ENCODE results near the gene OR4X2.

DNA sequence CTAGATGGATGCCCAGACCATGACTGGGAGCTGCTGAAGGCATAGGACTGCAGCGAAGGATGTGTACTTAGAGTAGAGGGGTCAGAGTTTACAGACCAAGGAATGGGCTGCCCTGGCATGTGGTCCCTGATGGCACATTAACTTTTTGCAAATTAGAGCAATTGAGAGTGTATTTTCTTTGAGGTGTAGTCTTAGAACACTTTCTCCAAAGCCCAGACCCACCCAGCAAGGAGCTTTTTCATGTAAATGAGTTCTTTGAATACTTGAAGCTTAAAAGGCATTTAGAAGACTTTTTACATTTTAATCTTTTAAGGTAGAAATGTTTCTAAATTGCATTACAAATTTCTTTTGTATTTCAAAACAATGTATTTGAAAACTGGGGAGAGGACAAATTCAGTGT lies 27.7 kb downstream of the OR4X2 start:
- TF ChIP-seq CTCF (IDR thresholded peaks at IDR 0.05; ENCODE audit: low read depth, low read length, missing input control) (no peak), YY1 (IDR thresholded peaks at IDR 0.05) (no peak), SP1 (IDR thresholded peaks at IDR 0.05) (no peak), RXRA (IDR thresholded peaks at IDR 0.05) (no peak), EGR1 (IDR thresholded peaks at IDR 0.05; ENCODE audit: low read depth in 2 of 2) (no peak), RAD21 (IDR thresholded peaks at IDR 0.05) (no peak), TAF1 (conservative IDR thresholded peaks at IDR 0.05) (no peak), JUND (IDR thresholded peaks at IDR 0.05) (no peak), GABPA (IDR thresholded peaks at IDR 0.05 in 1 of 2, conservative IDR thresholded peaks at IDR 0.05 in 1 of 2) (no peak)
- TF ChIP-seq, protein P1, sequence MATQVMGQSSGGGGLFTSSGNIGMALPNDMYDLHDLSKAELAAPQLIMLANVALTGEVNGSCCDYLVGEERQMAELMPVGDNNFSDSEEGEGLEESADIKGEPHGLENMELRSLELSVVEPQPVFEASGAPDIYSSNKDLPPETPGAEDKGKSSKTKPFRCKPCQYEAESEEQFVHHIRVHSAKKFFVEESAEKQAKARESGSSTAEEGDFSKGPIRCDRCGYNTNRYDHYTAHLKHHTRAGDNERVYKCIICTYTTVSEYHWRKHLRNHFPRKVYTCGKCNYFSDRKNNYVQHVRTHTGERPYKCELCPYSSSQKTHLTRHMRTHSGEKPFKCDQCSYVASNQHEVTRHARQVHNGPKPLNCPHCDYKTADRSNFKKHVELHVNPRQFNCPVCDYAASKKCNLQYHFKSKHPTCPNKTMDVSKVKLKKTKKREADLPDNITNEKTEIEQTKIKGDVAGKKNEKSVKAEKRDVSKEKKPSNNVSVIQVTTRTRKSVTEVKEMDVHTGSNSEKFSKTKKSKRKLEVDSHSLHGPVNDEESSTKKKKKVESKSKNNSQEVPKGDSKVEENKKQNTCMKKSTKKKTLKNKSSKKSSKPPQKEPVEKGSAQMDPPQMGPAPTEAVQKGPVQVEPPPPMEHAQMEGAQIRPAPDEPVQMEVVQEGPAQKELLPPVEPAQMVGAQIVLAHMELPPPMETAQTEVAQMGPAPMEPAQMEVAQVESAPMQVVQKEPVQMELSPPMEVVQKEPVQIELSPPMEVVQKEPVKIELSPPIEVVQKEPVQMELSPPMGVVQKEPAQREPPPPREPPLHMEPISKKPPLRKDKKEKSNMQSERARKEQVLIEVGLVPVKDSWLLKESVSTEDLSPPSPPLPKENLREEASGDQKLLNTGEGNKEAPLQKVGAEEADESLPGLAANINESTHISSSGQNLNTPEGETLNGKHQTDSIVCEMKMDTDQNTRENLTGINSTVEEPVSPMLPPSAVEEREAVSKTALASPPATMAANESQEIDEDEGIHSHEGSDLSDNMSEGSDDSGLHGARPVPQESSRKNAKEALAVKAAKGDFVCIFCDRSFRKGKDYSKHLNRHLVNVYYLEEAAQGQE (IDR thresholded peaks at IDR 0.05), result no peak
- TF ChIP-seq, protein P2, sequence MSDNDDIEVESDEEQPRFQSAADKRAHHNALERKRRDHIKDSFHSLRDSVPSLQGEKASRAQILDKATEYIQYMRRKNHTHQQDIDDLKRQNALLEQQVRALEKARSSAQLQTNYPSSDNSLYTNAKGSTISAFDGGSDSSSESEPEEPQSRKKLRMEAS (IDR thresholded peaks at IDR 0.05), result no peak
- TF ChIP-seq, protein P3, sequence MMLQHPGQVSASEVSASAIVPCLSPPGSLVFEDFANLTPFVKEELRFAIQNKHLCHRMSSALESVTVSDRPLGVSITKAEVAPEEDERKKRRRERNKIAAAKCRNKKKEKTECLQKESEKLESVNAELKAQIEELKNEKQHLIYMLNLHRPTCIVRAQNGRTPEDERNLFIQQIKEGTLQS (IDR thresholded peaks at IDR 0.05), result no peak
- TF ChIP-seq, protein P4, sequence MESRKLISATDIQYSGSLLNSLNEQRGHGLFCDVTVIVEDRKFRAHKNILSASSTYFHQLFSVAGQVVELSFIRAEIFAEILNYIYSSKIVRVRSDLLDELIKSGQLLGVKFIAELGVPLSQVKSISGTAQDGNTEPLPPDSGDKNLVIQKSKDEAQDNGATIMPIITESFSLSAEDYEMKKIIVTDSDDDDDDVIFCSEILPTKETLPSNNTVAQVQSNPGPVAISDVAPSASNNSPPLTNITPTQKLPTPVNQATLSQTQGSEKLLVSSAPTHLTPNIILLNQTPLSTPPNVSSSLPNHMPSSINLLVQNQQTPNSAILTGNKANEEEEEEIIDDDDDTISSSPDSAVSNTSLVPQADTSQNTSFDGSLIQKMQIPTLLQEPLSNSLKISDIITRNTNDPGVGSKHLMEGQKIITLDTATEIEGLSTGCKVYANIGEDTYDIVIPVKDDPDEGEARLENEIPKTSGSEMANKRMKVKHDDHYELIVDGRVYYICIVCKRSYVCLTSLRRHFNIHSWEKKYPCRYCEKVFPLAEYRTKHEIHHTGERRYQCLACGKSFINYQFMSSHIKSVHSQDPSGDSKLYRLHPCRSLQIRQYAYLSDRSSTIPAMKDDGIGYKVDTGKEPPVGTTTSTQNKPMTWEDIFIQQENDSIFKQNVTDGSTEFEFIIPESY (IDR thresholded peaks at IDR 0.05), result no peak
